H9 (cell line): ENCODE data around the gene MAJIN. TPM values are rescaled to one million over a fixed set of nuclear protein-coding genes. Genes with fewer than 3 reads are reported as not detected.

ENCODE experiments used
- DNase-seq: peaks from one replicate; pipeline ENCODE4 v3.0.0-alpha.2; 2017
- H2AFZ ChIP-seq: one replicate; pipeline ENCODE4 v1.6.1; 2013; ENCODE audit warnings: mild to moderate bottlenecking, low read length, control low read depth, moderate library complexity
- H2AK5ac ChIP-seq: 2 replicates; pipeline ENCODE4 v1.6.1; 2013; ENCODE audit warnings: low read length, control low read depth, mixed read lengths; ENCODE audit not compliant: insufficient read length
- H2BK120ac ChIP-seq: one replicate; pipeline ENCODE4 v1.6.1; 2013; ENCODE audit warnings: low read depth, mild to moderate bottlenecking, low read length, control low read depth, inconsistent platforms; ENCODE audit not compliant: poor library complexity, severe bottlenecking
- H2BK12ac ChIP-seq: 2 replicates; pipeline ENCODE4 v1.6.1; 2013; ENCODE audit warnings: low read length, control low read depth, mixed read lengths, low read depth; ENCODE audit not compliant: insufficient read length
- H2BK15ac ChIP-seq: 2 replicates; pipeline ENCODE4 v1.6.1; 2013; ENCODE audit warnings: low read depth, low read length, control low read depth
- H2BK20ac ChIP-seq: one replicate; pipeline ENCODE4 v1.6.1; 2013; ENCODE audit warnings: low read depth, mild to moderate bottlenecking, low read length, control low read depth, inconsistent platforms; ENCODE audit not compliant: poor library complexity, severe bottlenecking
- H2BK5ac ChIP-seq: 2 replicates; pipeline ENCODE4 v1.6.1; 2013; ENCODE audit warnings: low read length, control low read depth, mixed read lengths; ENCODE audit not compliant: insufficient read length
- H3K14ac ChIP-seq: 2 replicates; pipeline ENCODE4 v1.6.1; 2013; ENCODE audit warnings: low read length, control low read depth; ENCODE audit not compliant: insufficient read depth
- H3K18ac ChIP-seq: 2 replicates; pipeline ENCODE4 v1.6.1; 2013; ENCODE audit warnings: low read depth, mild to moderate bottlenecking, mixed read lengths, low read length, control low read depth; ENCODE audit not compliant: insufficient read length
- H3K23ac ChIP-seq: 2 replicates; pipeline ENCODE4 v1.6.1; 2013; ENCODE audit warnings: low read length, control low read depth, mixed read lengths, low read depth; ENCODE audit not compliant: insufficient read length
- H3K23me2 ChIP-seq: 2 replicates; pipeline ENCODE4 v1.6.1; 2013; ENCODE audit warnings: low read depth, mild to moderate bottlenecking, mixed read lengths, low read length, control low read depth; ENCODE audit not compliant: insufficient read length, poor library complexity, severe bottlenecking
- H3K27ac ChIP-seq: 2 replicates; pipeline ENCODE4 v1.5.1; 2013; ENCODE audit warnings: low read length, control low read depth, mixed read lengths, low read depth; ENCODE audit not compliant: insufficient read length
- H3K27me3 ChIP-seq: 2 replicates; pipeline ENCODE4 v1.6.1; 2013; ENCODE audit warnings: low read length, control low read depth, inconsistent platforms; ENCODE audit not compliant: insufficient read depth
- H3K4ac ChIP-seq: 2 replicates; pipeline ENCODE4 v1.6.1; 2013; ENCODE audit warnings: low read depth, mild to moderate bottlenecking, control low read depth, inconsistent platforms, low read length, moderate library complexity
- H3K4me1 ChIP-seq: 2 replicates; pipeline ENCODE4 v1.6.1; 2013; ENCODE audit warnings: low read length, control low read depth, inconsistent platforms; ENCODE audit not compliant: insufficient read depth
- H3K4me2 ChIP-seq: 2 replicates; pipeline ENCODE4 v1.6.1; 2013; ENCODE audit warnings: low read length, control low read depth, mixed read lengths; ENCODE audit not compliant: insufficient read length, insufficient read depth
- H3K56ac ChIP-seq: 2 replicates; pipeline ENCODE4 v1.6.1; 2013; ENCODE audit warnings: low read depth, mild to moderate bottlenecking, mixed read lengths, low read length, control low read depth; ENCODE audit not compliant: insufficient read length
- H3K79me1 ChIP-seq: 2 replicates; pipeline ENCODE4 v1.6.1; 2013; ENCODE audit warnings: low read depth, mild to moderate bottlenecking, moderate library complexity, low read length, control low read depth, inconsistent platforms; ENCODE audit not compliant: insufficient read depth, poor library complexity, severe bottlenecking
- H3K79me2 ChIP-seq: 2 replicates; pipeline ENCODE4 v1.6.1; 2013; ENCODE audit warnings: low read length, control low read depth, inconsistent platforms; ENCODE audit not compliant: insufficient read depth
- H3K9ac ChIP-seq: 2 replicates; pipeline ENCODE4 v1.6.1; 2013; ENCODE audit warnings: low read length, control low read depth, mixed read lengths; ENCODE audit not compliant: insufficient read length; ENCODE audit errors: extremely low read depth
- H3K9me3 ChIP-seq: one replicate; pipeline ENCODE4 v1.6.1; 2013; ENCODE audit warnings: low read depth, low read length, inconsistent platforms; ENCODE audit not compliant: control insufficient read depth
- H3T11ph ChIP-seq: one replicate; pipeline ENCODE4 v1.6.1; 2013; ENCODE audit warnings: mild to moderate bottlenecking, low read length, control low read depth, inconsistent platforms
- H4K20me1 ChIP-seq: one replicate; pipeline ENCODE4 v1.6.1; 2013; ENCODE audit not compliant: control insufficient read depth, insufficient read length, insufficient read depth
- H4K5ac ChIP-seq: 2 replicates; pipeline ENCODE4 v1.6.1; 2013; ENCODE audit warnings: low read depth, mild to moderate bottlenecking, mixed read lengths, low read length, control low read depth; ENCODE audit not compliant: insufficient read length
- H4K8ac ChIP-seq: replicated peaks from 2 replicates; pipeline ENCODE4 v1.6.1; 2013; ENCODE audit warnings: low read length, control low read depth, mixed read lengths, low read depth; ENCODE audit not compliant: insufficient read length
- H4K91ac ChIP-seq: 2 replicates; pipeline ENCODE4 v1.6.1; 2013; ENCODE audit warnings: low read depth, mild to moderate bottlenecking, moderate library complexity, mixed read lengths, low read length, control low read depth; ENCODE audit not compliant: insufficient read length
- H3K27ac Mint-ChIP-seq, 3 experiments: 2 replicates in 2 of 3; 3 replicates in 1 of 3; pipeline ENCODE4 v1.8.0; 2020 to 2021; ENCODE audit warnings: mixed read lengths in 3 of 3, mild to moderate bottlenecking in 1 of 3, moderate library complexity in 1 of 3
- H3K27me3 Mint-ChIP-seq: 2 replicates; pipeline ENCODE4 v1.8.0; 2021; ENCODE audit warnings: low read depth, mild to moderate bottlenecking, moderate library complexity, mixed read lengths
- H3K36me3 Mint-ChIP-seq, 3 experiments: 2 replicates in 2 of 3; 3 replicates in 1 of 3; pipeline ENCODE4 v1.8.0; 2020 to 2021; ENCODE audit warnings: low read depth in 3 of 3, mixed read lengths in 3 of 3; ENCODE audit not compliant: insufficient read depth in 1 of 3
- H3K4me1 Mint-ChIP-seq, 2 experiments: 2 replicates each; pipeline ENCODE4 v1.8.0; 2020; ENCODE audit warnings: mixed read lengths in 2 of 2
- H3K4me3 Mint-ChIP-seq, 2 experiments: 2 replicates in 1 of 2; 3 replicates in 1 of 2; pipeline ENCODE4 v1.8.0; 2020 to 2021; ENCODE audit warnings: mild to moderate bottlenecking in 2 of 2, mixed read lengths in 2 of 2, moderate library complexity in 1 of 2
- H3K9me3 Mint-ChIP-seq, 2 experiments: 2 replicates in 1 of 2; 3 replicates in 1 of 2; pipeline ENCODE4 v1.8.0; 2020; ENCODE audit warnings: mild to moderate bottlenecking in 2 of 2, mixed read lengths in 2 of 2, moderate library complexity in 1 of 2
- CTCF ChIP-seq: fragments of 200-600 bp; sonication (generic); conservative IDR thresholded peaks from 3 replicates; pipeline ENCODE4 v1.8.0; 2021; ENCODE audit warnings: antibody characterized with exemption, mild to moderate bottlenecking
- WGBS: extraction: QIAGEN DNeasy Blood & Tissue Kit; methylation state at CpG from one replicate; pipeline ENCODE4 v1.1.7; 2013; ENCODE audit warnings: missing lambda C conversion rate, low lambda C conversion rate, mixed read lengths; ENCODE audit not compliant: insufficient read length; ENCODE audit errors: extremely low coverage; 5-methylcytosine and 5-hydroxymethylcytosine counted together
- total RNA-seq: library from RNA; stranded (reverse); gene quantifications from 2 replicates; pipeline ENCODE4 v1.2.1, GENCODE V29; 2021

The MAJIN gene
- total RNA-seq, 1 experiment from 2014 or later: not detected

GRCh38 chr11:64924910-64925284, 47.0 kb downstream of the MAJIN start:
- Histone ChIP-seq H3K23ac (no peak overlapping the region), H4K5ac (no peak overlapping the region), H3K4me2 (peak overlapping the region; percentile 61), H3K4ac (no peak overlapping the region), H3K56ac (no peak overlapping the region), H2AK5ac (no peak overlapping the region), H3K9me3 (no peaks in the 10 kb centered on the region), H3K4me1 (no peaks in the 10 kb centered on the region), H4K91ac (no peak overlapping the region), H4K8ac (no peak overlapping the region), H2BK12ac (no peak overlapping the region), H3K79me1 (no peaks in the 10 kb centered on the region), H3K14ac (no peak overlapping the region), H2BK120ac (no peak overlapping the region), H3K27ac (no peak overlapping the region), H2BK15ac (no peak overlapping the region), H2AFZ (no peak overlapping the region), H3K23me2 (peaks cover 7% of the 10 kb centered on the region), H2BK5ac (no peak overlapping the region), H4K20me1 (no peaks in the 10 kb centered on the region), H2BK20ac (no peak overlapping the region), H3K9ac (peak overlapping the region; percentile 16), H3K27me3 (no peaks in the 10 kb centered on the region), H3K79me2 (no peaks in the 10 kb centered on the region), H3T11ph (no peak overlapping the region), H3K18ac (no peak overlapping the region)
- no peak overlapping the region for H3K27ac Mint-ChIP-seq
- H3K9me3 Mint-ChIP-seq: no peaks in the 10 kb centered on the region
- peak overlapping the region; percentile 79 to 93 for H3K4me3 Mint-ChIP-seq
- H3K27me3 Mint-ChIP-seq: peaks cover 7% of the 10 kb centered on the region
- H3K4me1 Mint-ChIP-seq: peaks cover 8 to 16% of the 10 kb centered on the region in 2 experiments
- no peaks in the 10 kb centered on the region for H3K36me3 Mint-ChIP-seq
- WGBS: no CpG with 5 or more reads among the region's 24 CpGs
- TF ChIP-seq CTCF: no peak
- no peak for DNase-seq
